ENCODE measurements around the gene ACSF2. TPM values are rescaled to one million over a fixed set of nuclear protein-coding genes. Genes with fewer than 3 reads are reported as not detected.

ACSF2 gene
- total and polyA plus RNA-seq, 2 of the 13 experiments (the other 11 are each of a cell fraction or from before 2014, with no cell fraction given), result 87.3 to 109 TPM

DNA sequence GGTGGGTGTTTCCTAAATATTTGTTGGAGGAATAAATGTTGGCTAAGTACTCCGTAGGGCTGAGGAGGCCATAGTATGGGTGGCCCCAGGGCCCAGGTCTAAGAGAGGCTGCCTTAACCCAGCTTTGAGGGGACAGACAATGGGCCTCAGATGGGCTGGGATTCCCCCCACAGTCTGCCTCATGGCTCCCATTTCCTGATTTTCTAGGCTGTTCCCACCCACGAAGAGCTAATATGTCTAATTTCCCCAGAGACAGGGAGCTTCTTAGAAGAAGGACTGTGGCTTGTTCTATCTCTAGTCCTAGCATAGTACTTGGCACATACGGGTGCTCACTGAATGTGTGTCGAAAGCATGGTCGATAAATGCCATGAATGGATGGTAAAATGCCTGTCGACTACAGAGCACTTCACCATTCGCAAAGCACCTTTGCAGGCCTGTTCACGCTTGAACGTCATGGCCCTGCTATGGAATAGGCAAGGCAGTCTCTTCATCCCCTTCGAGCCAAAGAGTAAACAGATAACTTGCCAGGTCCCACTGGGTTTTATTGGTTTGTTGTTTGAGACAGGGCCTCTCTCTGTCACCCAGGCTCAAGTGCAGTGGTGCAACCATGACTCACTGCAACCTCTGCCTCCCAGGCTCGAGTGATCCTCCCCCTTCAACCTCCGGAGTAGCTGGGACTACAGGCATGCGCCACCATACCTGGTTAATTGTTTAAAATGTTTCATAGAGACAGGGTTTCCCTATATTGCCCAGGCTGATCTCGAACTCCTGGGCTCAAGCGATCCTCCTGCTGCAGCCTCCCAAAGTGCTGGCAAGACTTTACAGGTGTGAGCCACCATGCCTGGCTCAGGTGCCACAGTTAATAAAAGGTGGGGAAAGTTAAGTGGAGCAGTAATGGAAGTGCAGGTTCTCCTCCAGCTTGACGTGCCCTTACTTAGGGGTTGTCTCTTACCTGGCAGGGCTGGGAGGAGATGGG lies 33.0 kb downstream of the ACSF2 start (continued):
- TF ChIP-seq, protein P1, sequence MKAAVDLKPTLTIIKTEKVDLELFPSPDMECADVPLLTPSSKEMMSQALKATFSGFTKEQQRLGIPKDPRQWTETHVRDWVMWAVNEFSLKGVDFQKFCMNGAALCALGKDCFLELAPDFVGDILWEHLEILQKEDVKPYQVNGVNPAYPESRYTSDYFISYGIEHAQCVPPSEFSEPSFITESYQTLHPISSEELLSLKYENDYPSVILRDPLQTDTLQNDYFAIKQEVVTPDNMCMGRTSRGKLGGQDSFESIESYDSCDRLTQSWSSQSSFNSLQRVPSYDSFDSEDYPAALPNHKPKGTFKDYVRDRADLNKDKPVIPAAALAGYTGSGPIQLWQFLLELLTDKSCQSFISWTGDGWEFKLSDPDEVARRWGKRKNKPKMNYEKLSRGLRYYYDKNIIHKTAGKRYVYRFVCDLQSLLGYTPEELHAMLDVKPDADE (CRISPR knock-in tag; IDR thresholded peaks at IDR 0.05), result no peak
- TF ChIP-seq KLF9 (CRISPR knock-in tag; IDR thresholded peaks at IDR 0.05; ENCODE audit: low read depth) (no peak), MAFF (IDR thresholded peaks at IDR 0.05; ENCODE audit: low read depth, low read length) (no peak), IRF2 (CRISPR knock-in tag; IDR thresholded peaks at IDR 0.05) (peak; percentile 78; the same call in 1 of the 2 replicates), GLI4 (CRISPR knock-in tag; IDR thresholded peaks at IDR 0.05; ENCODE audit: borderline replicate concordance) (no peak), ZFX (CRISPR knock-in tag; IDR thresholded peaks at IDR 0.05; ENCODE audit: low read depth) (peak; percentile 71; the same call in 1 of the 2 replicates), ZNF768 (CRISPR knock-in tag; IDR thresholded peaks at IDR 0.05) (no peak), KMT2B (CRISPR knock-in tag; IDR thresholded peaks at IDR 0.05) (peak; percentile 44; the same call in 1 of the 2 replicates), ZNF891 (CRISPR knock-in tag; IDR thresholded peaks at IDR 0.05) (no peak), MIER3 (CRISPR knock-in tag; IDR thresholded peaks at IDR 0.05; ENCODE audit: borderline replicate concordance) (peak; percentile 91; the same call in 1 of the 2 replicates), SOX6 (IDR thresholded peaks at IDR 0.05) (no peak), SOX6 (CRISPR knock-in tag; IDR thresholded peaks at IDR 0.05) (peak; percentile 82), SMAD3 (CRISPR knock-in tag; IDR thresholded peaks at IDR 0.05) (peak; percentile 53; the same call in 1 of the 2 replicates), JUND (CRISPR knock-in tag; IDR thresholded peaks at IDR 0.05) (peak; percentile 89), ELF4 (CRISPR knock-in tag; IDR thresholded peaks at IDR 0.05; ENCODE audit: borderline replicate concordance) (no peak), CENPT (CRISPR knock-in tag; IDR thresholded peaks at IDR 0.05; ENCODE audit: low read depth) (no peak), ZSCAN12 (CRISPR knock-in tag; IDR thresholded peaks at IDR 0.05) (no peak), SATB2 (CRISPR knock-in tag; IDR thresholded peaks at IDR 0.05) (no peak), THAP11 (CRISPR knock-in tag; IDR thresholded peaks at IDR 0.05) (peak; percentile 52; the same call in 1 of the 2 replicates), ZFP82 (CRISPR knock-in tag; IDR thresholded peaks at IDR 0.05; ENCODE audit: borderline replicate concordance) (no peak), GABPB1 (CRISPR knock-in tag; IDR thresholded peaks at IDR 0.05) (peak; percentile 32; the same call in 1 of the 2 replicates), ZNF510 (CRISPR knock-in tag; IDR thresholded peaks at IDR 0.05; ENCODE audit: low read depth) (no peak)
- TF ChIP-seq, protein P2, sequence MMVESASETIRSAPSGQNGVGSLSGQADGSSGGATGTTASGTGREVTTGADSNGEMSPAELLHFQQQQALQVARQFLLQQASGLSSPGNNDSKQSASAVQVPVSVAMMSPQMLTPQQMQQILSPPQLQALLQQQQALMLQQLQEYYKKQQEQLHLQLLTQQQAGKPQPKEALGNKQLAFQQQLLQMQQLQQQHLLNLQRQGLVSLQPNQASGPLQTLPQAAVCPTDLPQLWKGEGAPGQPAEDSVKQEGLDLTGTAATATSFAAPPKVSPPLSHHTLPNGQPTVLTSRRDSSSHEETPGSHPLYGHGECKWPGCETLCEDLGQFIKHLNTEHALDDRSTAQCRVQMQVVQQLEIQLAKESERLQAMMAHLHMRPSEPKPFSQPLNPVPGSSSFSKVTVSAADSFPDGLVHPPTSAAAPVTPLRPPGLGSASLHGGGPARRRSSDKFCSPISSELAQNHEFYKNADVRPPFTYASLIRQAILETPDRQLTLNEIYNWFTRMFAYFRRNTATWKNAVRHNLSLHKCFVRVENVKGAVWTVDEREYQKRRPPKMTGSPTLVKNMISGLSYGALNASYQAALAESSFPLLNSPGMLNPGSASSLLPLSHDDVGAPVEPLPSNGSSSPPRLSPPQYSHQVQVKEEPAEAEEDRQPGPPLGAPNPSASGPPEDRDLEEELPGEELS (CRISPR knock-in tag; IDR thresholded peaks at IDR 0.05), result peak; percentile 90
- TF ChIP-seq, protein P3, sequence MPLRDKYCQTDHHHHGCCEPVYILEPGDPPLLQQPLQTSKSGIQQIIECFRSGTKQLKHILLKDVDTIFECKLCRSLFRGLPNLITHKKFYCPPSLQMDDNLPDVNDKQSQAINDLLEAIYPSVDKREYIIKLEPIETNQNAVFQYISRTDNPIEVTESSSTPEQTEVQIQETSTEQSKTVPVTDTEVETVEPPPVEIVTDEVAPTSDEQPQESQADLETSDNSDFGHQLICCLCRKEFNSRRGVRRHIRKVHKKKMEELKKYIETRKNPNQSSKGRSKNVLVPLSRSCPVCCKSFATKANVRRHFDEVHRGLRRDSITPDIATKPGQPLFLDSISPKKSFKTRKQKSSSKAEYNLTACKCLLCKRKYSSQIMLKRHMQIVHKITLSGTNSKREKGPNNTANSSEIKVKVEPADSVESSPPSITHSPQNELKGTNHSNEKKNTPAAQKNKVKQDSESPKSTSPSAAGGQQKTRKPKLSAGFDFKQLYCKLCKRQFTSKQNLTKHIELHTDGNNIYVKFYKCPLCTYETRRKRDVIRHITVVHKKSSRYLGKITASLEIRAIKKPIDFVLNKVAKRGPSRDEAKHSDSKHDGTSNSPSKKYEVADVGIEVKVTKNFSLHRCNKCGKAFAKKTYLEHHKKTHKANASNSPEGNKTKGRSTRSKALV (CRISPR knock-in tag; IDR thresholded peaks at IDR 0.05), result peak; percentile 53; the same call in 1 of the 2 replicates
- TF ChIP-seq, protein P4, sequence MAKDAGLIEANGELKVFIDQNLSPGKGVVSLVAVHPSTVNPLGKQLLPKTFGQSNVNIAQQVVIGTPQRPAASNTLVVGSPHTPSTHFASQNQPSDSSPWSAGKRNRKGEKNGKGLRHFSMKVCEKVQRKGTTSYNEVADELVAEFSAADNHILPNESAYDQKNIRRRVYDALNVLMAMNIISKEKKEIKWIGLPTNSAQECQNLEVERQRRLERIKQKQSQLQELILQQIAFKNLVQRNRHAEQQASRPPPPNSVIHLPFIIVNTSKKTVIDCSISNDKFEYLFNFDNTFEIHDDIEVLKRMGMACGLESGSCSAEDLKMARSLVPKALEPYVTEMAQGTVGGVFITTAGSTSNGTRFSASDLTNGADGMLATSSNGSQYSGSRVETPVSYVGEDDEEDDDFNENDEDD (CRISPR knock-in tag; IDR thresholded peaks at IDR 0.05; ENCODE audit: borderline replicate concordance), result peak; percentile 6; the same call in 1 of the 2 replicates

Measured in HepG2 (cell line).